ENCODE results near the gene C4orf36.

Gene C4orf36

GRCh38 chr4:86926435-86927086, 34.3 kb upstream of the C4orf36 start:
- no peak for TF ChIP-seq POLR2A (IDR thresholded peaks at IDR 0.05; ENCODE audit: low read depth, low read length)
- FAIRE-seq: no peak
- no peak for DNase-seq (ENCODE audit: insufficient read length, low spot score)

DNA sequence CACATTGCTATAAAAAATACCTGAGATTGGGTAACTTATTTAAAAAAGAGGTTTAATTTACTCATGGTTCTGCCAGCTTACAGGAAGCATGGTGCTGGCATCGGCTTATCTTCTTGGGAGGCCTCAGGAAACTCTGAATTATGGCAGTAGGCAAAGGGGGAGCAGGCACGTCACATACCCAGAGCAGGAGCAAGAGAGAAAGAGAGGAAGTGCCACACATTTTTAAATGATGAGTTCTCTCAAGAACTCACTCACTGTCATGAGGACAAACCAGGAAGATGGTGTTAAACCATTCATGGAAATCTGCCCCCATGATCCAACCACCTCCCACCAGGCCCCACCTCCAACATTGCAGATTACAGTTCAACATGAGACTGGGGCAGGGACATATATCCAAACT, 32.6 kb upstream of the C4orf36 start:
- no peak for TF ChIP-seq POLR2A (IDR thresholded peaks at IDR 0.05; ENCODE audit: low read depth, low read length)
- DNase-seq (ENCODE audit: insufficient read length, low spot score) (no peak), FAIRE-seq (no peak)

DNA sequence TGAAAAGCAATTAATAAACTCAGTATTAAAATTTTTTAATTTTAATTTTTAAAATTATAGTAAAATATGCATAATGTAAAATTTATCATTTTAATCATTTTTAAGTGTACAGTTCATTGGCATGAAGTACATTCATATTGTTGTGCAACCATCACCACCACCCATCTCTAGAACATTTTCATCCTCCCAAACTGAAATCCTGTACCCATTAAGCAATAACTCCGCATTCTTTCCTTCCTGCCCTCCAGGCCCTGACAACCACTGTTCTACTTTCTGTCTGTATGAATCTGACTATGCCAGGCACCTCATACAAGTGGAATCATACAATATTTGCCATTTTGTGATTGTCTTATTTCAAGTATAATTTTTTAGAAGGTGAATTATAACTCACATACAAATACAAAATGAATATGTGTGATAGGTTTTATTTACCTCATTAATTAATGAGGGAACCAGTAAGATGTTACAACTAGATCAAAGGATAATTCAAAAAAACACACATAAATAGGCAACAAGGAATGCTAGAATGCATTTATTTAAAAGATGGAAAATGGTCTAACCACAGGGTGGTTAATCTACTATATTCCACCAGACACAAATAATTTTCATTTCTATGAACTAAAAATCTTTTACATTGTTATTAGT, 29.5 kb upstream of the C4orf36 start:
- TF ChIP-seq POLR2A (IDR thresholded peaks at IDR 0.05; ENCODE audit: low read depth, low read length): no peak
- FAIRE-seq (no peak), DNase-seq (ENCODE audit: insufficient read length, low spot score) (no peak)

GRCh38 chr4:86919561-86920223, 27.5 kb upstream of the C4orf36 start:
- FAIRE-seq: no peak
- no peak for TF ChIP-seq POLR2A (IDR thresholded peaks at IDR 0.05; ENCODE audit: low read depth, low read length)
- DNase-seq (ENCODE audit: insufficient read length, low spot score): no peak

DNA sequence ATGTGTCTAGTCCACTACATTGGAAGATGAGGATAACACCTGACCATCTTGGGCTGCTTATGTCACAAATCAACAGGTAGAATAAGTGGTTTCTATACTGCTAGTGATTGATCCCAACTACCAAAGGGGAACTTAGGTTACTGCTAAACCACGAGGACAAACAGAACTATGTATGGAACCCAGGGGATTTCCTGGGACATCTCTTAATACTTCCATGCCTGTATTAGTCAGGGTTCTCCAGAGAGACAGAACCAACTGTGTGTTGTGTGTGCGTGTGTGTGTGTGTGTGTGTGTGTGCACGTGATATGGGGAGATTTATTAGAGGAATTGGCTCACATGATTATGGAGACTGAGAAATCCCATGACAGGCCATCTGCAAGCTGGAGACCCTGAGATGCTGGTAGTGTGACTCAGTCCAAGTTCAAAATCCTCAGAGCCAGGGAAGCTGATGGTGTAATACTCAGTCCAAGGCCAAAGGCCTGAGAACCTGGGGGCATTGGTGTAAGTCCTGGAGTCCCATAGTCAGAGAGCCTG, 26.4 kb upstream of the C4orf36 start:
- TF ChIP-seq POLR2A (IDR thresholded peaks at IDR 0.05; ENCODE audit: low read depth, low read length): no peak
- no peak for DNase-seq (ENCODE audit: insufficient read length, low spot score)
- no peak for FAIRE-seq

- FAIRE-seq: no peak
Measured at GRCh38 chr4:86917212-86918039, 25.2 kb upstream of the C4orf36 start.

GRCh38 chr4:86916392-86916791, 24.2 kb upstream of the C4orf36 start:
- DNase-seq (ENCODE audit: insufficient read length, low spot score) (no peak), FAIRE-seq (no peak)
- no peak for TF ChIP-seq POLR2A (IDR thresholded peaks at IDR 0.05; ENCODE audit: low read depth, low read length)

More at GRCh38 chr4:86917212-86918039, 25.2 kb upstream of the C4orf36 start:
- TF ChIP-seq POLR2A (IDR thresholded peaks at IDR 0.05; ENCODE audit: low read depth, low read length): no peak
- no peak for DNase-seq (ENCODE audit: insufficient read length, low spot score)

- TF ChIP-seq POLR2A (IDR thresholded peaks at IDR 0.05; ENCODE audit: low read depth, low read length): no peak
- no peak for DNase-seq (ENCODE audit: insufficient read length, low spot score)
- FAIRE-seq: no peak
Measured at GRCh38 chr4:86910820-86911684, 18.8 kb upstream of the C4orf36 start.

DNA sequence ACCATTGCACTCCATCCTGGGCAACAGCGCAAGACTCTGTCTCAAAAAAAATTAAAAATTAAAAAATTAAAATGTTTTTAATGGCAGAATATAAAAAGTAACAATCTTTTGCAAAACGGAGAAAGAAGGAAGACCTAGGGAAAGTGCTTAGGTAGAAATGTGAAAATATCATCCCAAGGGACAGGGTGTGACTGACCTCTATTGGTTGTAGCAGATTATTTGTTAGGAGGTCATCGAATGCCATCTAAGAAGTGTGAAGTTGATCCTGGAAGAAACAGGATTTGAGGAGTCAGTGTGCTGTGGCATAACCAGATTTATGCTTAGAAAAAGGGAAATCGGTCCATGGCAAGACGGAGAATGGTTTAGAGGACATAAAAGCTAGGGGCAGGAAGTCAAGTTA, 18.1 kb upstream of the C4orf36 start:
- no peak for FAIRE-seq
- no peak for DNase-seq (ENCODE audit: insufficient read length, low spot score)
- no peak for TF ChIP-seq POLR2A (IDR thresholded peaks at IDR 0.05; ENCODE audit: low read depth, low read length)

GRCh38 chr4:86909546-86910295, 17.5 kb upstream of the C4orf36 start:
- no peak for FAIRE-seq
- no peak for DNase-seq (ENCODE audit: insufficient read length, low spot score)
- TF ChIP-seq POLR2A (IDR thresholded peaks at IDR 0.05; ENCODE audit: low read depth, low read length): no peak

DNA sequence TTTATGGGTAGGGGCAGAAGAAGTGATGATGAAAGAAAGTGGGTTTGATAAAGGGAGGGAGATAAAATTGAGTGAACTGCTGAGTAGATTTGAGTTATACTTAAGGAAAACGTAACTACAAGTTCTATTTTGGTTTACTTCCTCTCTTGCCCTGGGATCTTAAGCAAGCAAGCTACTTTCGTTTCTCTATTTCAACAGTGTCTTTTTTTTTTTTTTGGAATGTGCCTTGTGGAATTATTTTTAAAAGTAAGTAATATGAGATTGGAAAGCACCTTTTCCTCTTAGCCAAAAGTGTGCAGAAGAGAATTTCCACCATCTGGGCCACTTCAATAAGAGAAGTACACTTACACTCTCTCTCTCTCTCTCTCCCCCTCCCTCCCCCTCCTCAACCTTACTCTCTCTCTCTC, 16.0 kb upstream of the C4orf36 start:
- FAIRE-seq: no peak
- no peak for DNase-seq (ENCODE audit: insufficient read length, low spot score)
- TF ChIP-seq POLR2A (IDR thresholded peaks at IDR 0.05; ENCODE audit: low read depth, low read length): no peak

DNA sequence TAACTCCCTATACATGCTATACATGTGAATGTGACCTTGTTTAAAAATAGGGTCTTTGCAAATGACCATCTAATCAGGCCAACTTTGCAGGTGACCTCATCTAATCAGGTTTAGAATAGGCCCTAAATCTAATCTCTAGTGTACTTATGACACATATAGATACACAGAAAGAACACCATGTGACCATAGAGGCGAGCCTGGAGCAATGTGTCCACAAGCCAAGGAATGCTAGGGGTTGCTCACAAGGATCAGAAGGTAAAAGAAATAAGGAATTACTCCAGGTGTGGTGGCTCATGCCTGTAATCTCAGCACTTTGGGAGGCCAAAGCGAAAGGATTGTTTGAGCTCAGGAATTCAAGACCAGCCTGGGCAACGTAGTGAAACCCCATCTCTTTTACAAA, 9.6 kb upstream of the C4orf36 start:
- FAIRE-seq (no peak), DNase-seq (ENCODE audit: insufficient read length, low spot score) (no peak)
- no peak for TF ChIP-seq POLR2A (IDR thresholded peaks at IDR 0.05; ENCODE audit: low read depth, low read length)

All from H54 (cell line).